LNCaP clone FGC (cell line): Measurements from ENCODE around the gene ZNF487.
A peak's percentile ranks its signal among the peaks of the same experiment; 100 is the strongest.

Source experiments
- DNase-seq: peaks from one replicate; pipeline ENCODE4 v3.0.0-alpha.2; 2011; ENCODE audit warnings: low read depth
- H3K4me3 ChIP-seq: 2 replicates; pipeline ENCODE4 v1.5.1; 2011; ENCODE audit warnings: mild to moderate bottlenecking, low read depth, low read length, control low read depth
- CTCF ChIP-seq: IDR thresholded peaks from 2 replicates; pipeline ENCODE4 v1.5.1; 2012; ENCODE audit warnings: mild to moderate bottlenecking; ENCODE audit not compliant: control insufficient read depth, insufficient read depth; ENCODE audit errors: extremely low read depth

ZNF487 gene

GRCh38 chr10:43407148-43407575, 29.7 kb upstream of the ZNF487 start:
- peak overlapping the region; percentile 97 for H3K4me3 ChIP-seq
- no peak for TF ChIP-seq CTCF
- DNase-seq = no peak

GRCh38 chr10:43407576-43408330, 29.2 kb upstream of the ZNF487 start:
- peak; percentile 18; the same call in 1 of the 2 replicates for TF ChIP-seq CTCF
- peak; percentile 77 for DNase-seq
- peak overlapping the region; percentile 97 for H3K4me3 ChIP-seq

- no peak for DNase-seq
- no peak for TF ChIP-seq CTCF
- peak overlapping the region; percentile 97 for H3K4me3 ChIP-seq
Measured at GRCh38 chr10:43408331-43408709, 28.6 kb upstream of the ZNF487 start.

- H3K4me3 ChIP-seq = peak within 1 kb of the TSS; percentile 97
- TF ChIP-seq CTCF = no peak
- DNase-seq = peak; percentile 82
Measured at GRCh38 chr10:43408710-43409384, 28.1 kb upstream of the ZNF487 start, which contains the start of gene HNRNPF. TSS of gene HNRNPF (minus strand) at chr10:43409186. CDS start at chr10:43387884, 21,302 bp downstream.

GRCh38 chr10:43409385-43410109, 27.4 kb upstream of the ZNF487 start:
- DNase-seq = no peak
- TF ChIP-seq CTCF = no peak
- peak overlapping the region; percentile 97 for H3K4me3 ChIP-seq

- no peak for DNase-seq
- peak overlapping the region; percentile 97; the same call in 1 of the 2 replicates for H3K4me3 ChIP-seq
- TF ChIP-seq CTCF = no peak
Measured at GRCh38 chr10:43410345-43410744, 26.6 kb upstream of the ZNF487 start.
